PC-9 (cell line): ENCODE data around the gene TBXT. TPM values are rescaled to one million over a fixed set of nuclear protein-coding genes. Genes with fewer than 3 reads are reported as not detected.

Experiments
- BruUV-seq: library from RNA; stranded (reverse); fragments of 400-500 nt; replicated peaks from 2 replicates; lab custom pipeline; 2021; lab: Mats Ljungman, UMichigan
- CTCF ChIA-PET: fragments of 300-600 bp; sonication (Branson Sonifier 250); formaldehyde crosslinking; loops from one replicate; lab custom pipeline; 2022; ENCODE audit warnings: antibody characterized with exemption; lab: Charles Lee
- POLR2A ChIA-PET: fragments of 300-600 bp; sonication (Branson Sonifier 250); formaldehyde crosslinking; loops from one replicate; lab custom pipeline; 2022; ENCODE audit warnings: antibody characterized with exemption; ENCODE audit not compliant: unreplicated experiment; lab: Charles Lee
- DNase-seq, 2 experiments: peaks; one replicate each; pipeline versions ENCODE4 v3.0.0 to v3.0.0-alpha.2; 2015 to 2022; ENCODE audit warnings: mixed read lengths in 1 of 2
- H2AFZ ChIP-seq: fragments of 200-600 bp; sonication (generic); 2 replicates; pipeline ENCODE4 v1.8.1; 2017; ENCODE audit warnings: antibody characterized with exemption
- H3F3A ChIP-seq: fragments of 200-600 bp; sonication (generic); 2 replicates; pipeline ENCODE4 v1.8.1; 2017; ENCODE audit warnings: antibody characterized with exemption, mild to moderate bottlenecking, low read depth; ENCODE audit not compliant: insufficient read depth
- H3K27ac ChIP-seq: fragments of 200-600 bp; sonication (generic); 2 replicates; pipeline ENCODE4 v1.6.1; 2016; ENCODE audit warnings: mixed run types
- H3K27me3 ChIP-seq: fragments of 200-600 bp; sonication (generic); 2 replicates; pipeline ENCODE4 v1.6.1; 2016; ENCODE audit warnings: low read depth, mixed run types; ENCODE audit not compliant: insufficient read depth
- H3K36me3 ChIP-seq: fragments of 200-600 bp; sonication (generic); 2 replicates; pipeline ENCODE4 v1.6.1; 2016; ENCODE audit warnings: low read depth, mixed run types
- H3K4me1 ChIP-seq: fragments of 200-600 bp; sonication (generic); replicated peaks from 2 replicates; pipeline ENCODE4 v1.6.1; 2016; ENCODE audit warnings: mixed run types; ENCODE audit not compliant: insufficient read depth
- H3K4me2 ChIP-seq: fragments of 200-600 bp; sonication (generic); 2 replicates; pipeline ENCODE4 v1.6.1; 2017; ENCODE audit warnings: mixed run types
- H3K4me3 ChIP-seq: fragments of 200-600 bp; sonication (generic); 2 replicates; pipeline ENCODE4 v1.6.1; 2016; ENCODE audit warnings: mixed run types
- H3K79me2 ChIP-seq: fragments of 200-600 bp; sonication (generic); 2 replicates; pipeline ENCODE4 v1.6.1; 2017; ENCODE audit warnings: low read depth, mixed run types
- H3K9me2 ChIP-seq: fragments of 200-600 bp; sonication (generic); 2 replicates; pipeline ENCODE4 v1.8.1; 2017; ENCODE audit warnings: mild to moderate bottlenecking; ENCODE audit not compliant: insufficient read depth
- H3K9me3 ChIP-seq: fragments of 200-600 bp; sonication (generic); 2 replicates; pipeline ENCODE4 v1.8.1; 2016; ENCODE audit warnings: low read depth; ENCODE audit not compliant: insufficient read depth
- H4K20me1 ChIP-seq: fragments of 200-600 bp; sonication (generic); 2 replicates; pipeline ENCODE4 v1.8.1; 2017; ENCODE audit not compliant: insufficient read depth
- CTCF ChIP-seq: fragments of 200-600 bp; sonication (generic); conservative IDR thresholded peaks from 2 replicates; pipeline ENCODE4 v1.6.1; 2017; ENCODE audit warnings: mixed run types, antibody characterized with exemption, mild to moderate bottlenecking, moderate library complexity
- EZH2 ChIP-seq: fragments of 200-600 bp; sonication (generic); IDR thresholded peaks from 2 replicates; pipeline ENCODE4 v1.8.0; 2017; ENCODE audit warnings: antibody characterized with exemption, low read depth
- intact Hi-C: fragments of 100-400 bp; cut with micrococcal nuclease; formaldehyde crosslinking; loops from one replicate; pipeline ENCODE4 v1.10.0; 2022; ENCODE audit not compliant: unreplicated experiment
- total RNA-seq: library from RNA; stranded (reverse); gene quantifications from 2 replicates; pipeline ENCODE4 v1.2.3, GENCODE V29; 2021

TBXT gene
- total RNA-seq, 1 experiment from 2014 or later = not detected

DNA sequence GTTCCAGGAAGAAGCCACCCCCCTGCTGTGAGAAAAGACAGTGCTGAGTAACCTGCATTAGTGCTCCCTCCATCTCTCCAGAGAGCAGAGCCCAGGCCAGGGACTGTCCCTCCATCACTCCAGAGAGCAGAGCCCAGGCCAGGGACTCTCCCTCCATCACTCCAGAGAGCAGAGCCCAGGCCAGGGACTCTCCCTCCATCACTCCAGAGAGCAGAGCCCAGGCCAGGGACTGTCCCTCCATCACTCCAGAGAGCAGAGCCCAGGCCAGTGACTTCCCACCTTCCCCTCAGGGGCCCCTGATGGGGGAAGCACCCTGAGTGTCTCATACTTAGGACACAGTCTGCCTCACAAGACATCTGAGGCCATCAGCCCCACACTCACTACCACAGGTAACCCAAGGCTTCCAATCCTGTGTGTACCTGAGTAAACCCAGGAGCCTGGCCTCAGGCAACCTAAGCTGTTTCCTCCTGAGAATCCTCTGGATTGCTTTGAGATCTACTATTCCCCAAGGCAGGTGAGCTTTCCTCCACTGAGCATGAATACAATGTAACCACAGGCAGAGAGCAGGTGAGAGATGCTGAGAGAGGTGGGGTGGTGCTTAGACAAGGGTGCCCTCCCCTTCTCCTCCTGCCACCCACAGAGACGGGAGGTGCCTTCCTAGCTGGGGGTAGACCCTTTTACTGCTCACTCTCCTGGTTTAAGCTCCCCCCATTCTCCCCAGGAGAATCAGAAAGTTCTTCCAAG lies 4.9 kb downstream of the TBXT start:
- BruUV-seq = no TSS peak

GRCh38 chr6:166157930-166158617 lies 9.6 kb downstream of the TBXT start:
- H3K4me3 ChIP-seq = no peak overlapping the region
- no peak overlapping the region for H3K4me2 ChIP-seq
- H3K27me3 ChIP-seq = peaks cover 65% of the 10 kb centered on the region
- H4K20me1 ChIP-seq = no peaks in the 10 kb centered on the region
- H3K4me1 ChIP-seq = no peaks in the 10 kb centered on the region
- no peaks in the 10 kb centered on the region for H3K36me3 ChIP-seq
- no peaks in the 10 kb centered on the region for H3F3A ChIP-seq
- DNase-seq = no peak
- no peaks in the 10 kb centered on the region for H3K79me2 ChIP-seq
- CTCF ChIA-PET = no interaction called here
- BruUV-seq = no TSS peak
- H3K27ac ChIP-seq = no peak overlapping the region
- POLR2A ChIA-PET = no interaction called here
- no peak overlapping the region for H2AFZ ChIP-seq
- H3K9me2 ChIP-seq = no peaks in the 10 kb centered on the region
- intact Hi-C loops = no loop called here
- TF ChIP-seq CTCF (no peak), EZH2 (no peak)
- no peaks in the 10 kb centered on the region for H3K9me3 ChIP-seq

More for the DNA sequence above, 4.9 kb downstream of the TBXT start:
- ChIA-PET POLR2A (no interaction called here), CTCF (no interaction called here)
- H3K9me3 ChIP-seq = no peaks in the 10 kb centered on the region
- H2AFZ ChIP-seq = no peak overlapping the region
- H3K79me2 ChIP-seq = no peaks in the 10 kb centered on the region
- no peak overlapping the region for H3K27ac ChIP-seq
- no peak for DNase-seq
- H4K20me1 ChIP-seq = no peaks in the 10 kb centered on the region
- no peaks in the 10 kb centered on the region for H3K9me2 ChIP-seq
- no peaks in the 10 kb centered on the region for H3K4me1 ChIP-seq
- no peak overlapping the region for H3K4me3 ChIP-seq
- TF ChIP-seq EZH2 (no peak), CTCF (no peak)
- H3K4me2 ChIP-seq = no peak overlapping the region
- H3K27me3 ChIP-seq = peaks cover 91% of the 10 kb centered on the region
- H3F3A ChIP-seq = no peaks in the 10 kb centered on the region
- intact Hi-C loops = no loop called here
- H3K36me3 ChIP-seq = no peaks in the 10 kb centered on the region

GRCh38 chr6:166156942-166157341 lies 10.7 kb downstream of the TBXT start:
- CTCF ChIA-PET = no interaction called here
- TF ChIP-seq CTCF = peak; percentile 36; the same call in 1 of the 2 replicates
- TF ChIP-seq EZH2 = no peak
- no peaks in the 10 kb centered on the region for H3F3A ChIP-seq
- no peaks in the 10 kb centered on the region for H3K9me2 ChIP-seq
- intact Hi-C loops = no loop called here
- no peak overlapping the region for H3K4me2 ChIP-seq
- no peak overlapping the region for H2AFZ ChIP-seq
- H3K27ac ChIP-seq = no peak overlapping the region
- peaks cover 56% of the 10 kb centered on the region for H3K27me3 ChIP-seq
- H3K9me3 ChIP-seq = no peaks in the 10 kb centered on the region
- no peaks in the 10 kb centered on the region for H3K4me1 ChIP-seq
- no peaks in the 10 kb centered on the region for H3K36me3 ChIP-seq
- H3K4me3 ChIP-seq = no peak overlapping the region
- no peak for DNase-seq
- no peaks in the 10 kb centered on the region for H3K79me2 ChIP-seq
- no peaks in the 10 kb centered on the region for H4K20me1 ChIP-seq
- POLR2A ChIA-PET = no interaction called here
- no TSS peak for BruUV-seq
